ENCODE results near the gene AGBL4.

The AGBL4 gene

DNA sequence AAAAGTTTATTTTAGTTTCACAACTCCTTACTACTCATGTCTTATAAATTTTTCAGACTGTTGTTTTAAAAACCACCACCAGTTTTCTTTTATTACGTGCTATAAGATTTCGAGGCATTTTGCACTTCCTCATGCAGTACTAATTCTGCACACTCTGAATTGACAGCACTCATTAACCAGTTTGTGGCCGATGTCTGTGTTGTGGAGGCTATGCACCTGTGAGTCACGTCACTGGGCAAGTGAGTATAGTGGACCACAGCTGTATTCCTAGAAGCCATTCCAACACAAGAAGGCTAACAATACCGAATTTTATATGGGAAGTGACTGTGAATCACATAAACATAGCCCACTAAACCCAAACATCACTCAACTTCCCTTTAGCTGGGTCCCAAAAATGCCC lies 1530.7 kb downstream of the AGBL4 start:
- DNase-seq (ENCODE audit: low read depth): no peak
- H3K4me3 ChIP-seq (ENCODE audit: low read length): no peak overlapping the region
- TF ChIP-seq, protein P1, sequence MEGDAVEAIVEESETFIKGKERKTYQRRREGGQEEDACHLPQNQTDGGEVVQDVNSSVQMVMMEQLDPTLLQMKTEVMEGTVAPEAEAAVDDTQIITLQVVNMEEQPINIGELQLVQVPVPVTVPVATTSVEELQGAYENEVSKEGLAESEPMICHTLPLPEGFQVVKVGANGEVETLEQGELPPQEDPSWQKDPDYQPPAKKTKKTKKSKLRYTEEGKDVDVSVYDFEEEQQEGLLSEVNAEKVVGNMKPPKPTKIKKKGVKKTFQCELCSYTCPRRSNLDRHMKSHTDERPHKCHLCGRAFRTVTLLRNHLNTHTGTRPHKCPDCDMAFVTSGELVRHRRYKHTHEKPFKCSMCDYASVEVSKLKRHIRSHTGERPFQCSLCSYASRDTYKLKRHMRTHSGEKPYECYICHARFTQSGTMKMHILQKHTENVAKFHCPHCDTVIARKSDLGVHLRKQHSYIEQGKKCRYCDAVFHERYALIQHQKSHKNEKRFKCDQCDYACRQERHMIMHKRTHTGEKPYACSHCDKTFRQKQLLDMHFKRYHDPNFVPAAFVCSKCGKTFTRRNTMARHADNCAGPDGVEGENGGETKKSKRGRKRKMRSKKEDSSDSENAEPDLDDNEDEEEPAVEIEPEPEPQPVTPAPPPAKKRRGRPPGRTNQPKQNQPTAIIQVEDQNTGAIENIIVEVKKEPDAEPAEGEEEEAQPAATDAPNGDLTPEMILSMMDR (IDR thresholded peaks at IDR 0.05; ENCODE audit: insufficient read depth, low read depth, low read length, missing control alignments): no peak

DNA sequence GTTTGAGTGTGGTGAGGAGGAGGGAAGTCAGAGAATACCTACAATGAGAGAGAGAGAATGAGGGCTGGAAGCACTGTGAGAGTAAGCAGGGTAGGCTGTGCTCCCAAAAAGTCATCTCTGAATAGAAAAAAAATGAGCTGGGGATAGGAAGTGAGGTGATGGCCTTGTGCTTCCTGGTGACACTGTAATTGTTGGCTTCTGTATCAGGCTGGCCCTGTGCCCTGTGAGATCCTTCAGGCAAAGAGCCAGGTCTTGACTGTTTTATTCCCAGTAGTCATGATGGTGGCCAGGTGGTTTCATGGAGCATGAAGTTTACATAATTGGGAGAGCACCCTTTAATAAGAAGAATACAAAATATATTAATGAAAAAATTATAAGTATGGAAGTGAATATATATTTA lies 1531.4 kb downstream of the AGBL4 start:
- H3K4me3 ChIP-seq (ENCODE audit: low read length): no peak overlapping the region
- no peak for DNase-seq (ENCODE audit: low read depth)
- TF ChIP-seq, protein P1 (IDR thresholded peaks at IDR 0.05; ENCODE audit: insufficient read depth, low read depth, low read length, missing control alignments): no peak

DNA sequence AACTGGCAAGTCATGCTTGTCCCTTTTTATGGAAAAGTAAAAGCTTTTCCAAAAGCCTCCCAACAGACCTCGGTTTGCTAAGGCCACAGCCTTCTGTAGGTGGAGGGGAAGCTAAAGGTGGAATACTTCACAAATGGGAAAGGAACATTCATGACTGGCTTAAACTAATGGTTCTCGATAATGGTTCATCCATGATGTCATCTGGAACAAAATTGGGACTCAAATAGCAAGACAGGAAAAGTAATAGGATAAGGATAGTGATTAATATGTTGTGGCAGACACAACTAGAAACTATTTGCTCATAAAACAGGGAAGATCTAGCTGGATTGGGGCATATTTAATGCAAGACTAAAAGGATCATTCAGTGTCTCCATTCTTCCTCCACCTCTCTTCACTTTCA lies 1535.0 kb downstream of the AGBL4 start:
- no peak for DNase-seq (ENCODE audit: low read depth)
- H3K4me3 ChIP-seq (ENCODE audit: low read length): no peak overlapping the region
- TF ChIP-seq, protein P1 (IDR thresholded peaks at IDR 0.05; ENCODE audit: insufficient read depth, low read depth, low read length, missing control alignments): no peak
